Type B pancreatic cell (in vitro differentiated cells): ENCODE results near the gene SPAG16. TPM values are rescaled to one million over a fixed set of nuclear protein-coding genes. Genes with fewer than 3 reads are reported as not detected.

Source experiments
- DNase-seq: peaks from one replicate; pipeline ENCODE4 v3.0.0; 2021; ENCODE audit warnings: mixed read lengths; ENCODE audit not compliant: unreplicated experiment; ENCODE audit errors: extremely low spot score
- H3K27ac Mint-ChIP-seq: 2 replicates; pipeline ENCODE4 v1.8.0; 2021; ENCODE audit warnings: mild to moderate bottlenecking, mixed read lengths
- H3K27me3 Mint-ChIP-seq: 2 replicates; pipeline ENCODE4 v1.8.0; 2021; ENCODE audit warnings: mixed read lengths
- H3K36me3 Mint-ChIP-seq: 2 replicates; pipeline ENCODE4 v1.8.0; 2021; ENCODE audit warnings: mixed read lengths
- H3K4me1 Mint-ChIP-seq: one replicate; pipeline ENCODE4 v1.8.0; 2021; ENCODE audit warnings: mixed read lengths; ENCODE audit not compliant: unreplicated experiment
- H3K4me3 Mint-ChIP-seq: 2 replicates; pipeline ENCODE4 v1.8.0; 2021; ENCODE audit warnings: mild to moderate bottlenecking, mixed read lengths
- H3K9me3 Mint-ChIP-seq: 2 replicates; pipeline ENCODE4 v1.8.0; 2021; ENCODE audit warnings: mixed read lengths
- CTCF ChIP-seq: fragments of 200-600 bp; sonication (generic); conservative IDR thresholded peaks from 2 replicates; pipeline ENCODE4 v1.5.0; 2021; ENCODE audit warnings: antibody characterized with exemption, mild to moderate bottlenecking
- total RNA-seq: library from RNA; stranded (reverse); gene quantifications from 2 replicates; pipeline ENCODE4 v1.2.1, GENCODE V29; 2021; ENCODE audit warnings: low replicate concordance

Gene SPAG16
- total RNA-seq, 1 donor from 2014 or later = 54.8 TPM

DNA sequence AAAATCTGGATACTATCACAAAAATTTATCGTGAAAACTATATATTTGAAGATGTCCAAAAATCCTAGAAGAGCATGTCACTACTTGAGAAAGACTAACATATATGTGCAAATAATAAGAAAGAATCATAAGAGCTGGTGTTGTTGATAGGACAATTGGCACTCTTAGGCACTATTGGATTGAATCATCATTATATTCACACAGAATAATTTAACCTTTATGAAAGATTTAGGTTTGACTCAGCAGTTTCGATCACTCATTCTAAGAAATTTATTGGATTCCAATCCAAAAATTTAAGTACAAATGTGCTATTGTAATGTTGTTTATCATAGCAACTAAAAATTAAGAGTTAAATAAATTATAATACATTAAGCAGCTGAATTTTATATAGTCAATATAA lies 503.6 kb downstream of the SPAG16 start:
- Mint-ChIP-seq H3K4me3 (no peak overlapping the region), H3K36me3 (no peaks in the 10 kb centered on the region), H3K27ac (no peak overlapping the region), H3K4me1 (no peaks in the 10 kb centered on the region), H3K9me3 (no peaks in the 10 kb centered on the region), H3K27me3 (no peaks in the 10 kb centered on the region)
- no peak for TF ChIP-seq CTCF
- DNase-seq = no peak

DNA sequence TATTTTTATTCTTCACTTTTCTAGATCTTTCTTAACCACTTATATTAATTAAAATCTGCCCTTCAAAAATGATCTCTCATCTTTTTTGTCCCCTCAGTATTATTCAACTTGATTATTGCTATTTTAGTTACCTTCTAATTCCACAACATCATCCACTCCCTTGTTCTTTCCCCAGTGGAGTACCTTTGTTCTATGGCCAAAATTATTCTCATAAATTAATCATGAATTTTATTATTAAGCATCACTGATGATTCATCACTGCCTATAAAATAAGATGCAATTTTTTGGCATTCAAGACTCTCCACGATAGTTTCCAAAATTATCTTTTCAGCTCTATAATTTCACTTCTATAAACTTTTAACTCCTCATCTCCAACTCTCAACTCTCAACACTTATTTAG lies 505.7 kb downstream of the SPAG16 start:
- H3K9me3 Mint-ChIP-seq = no peaks in the 10 kb centered on the region
- H3K4me1 Mint-ChIP-seq = no peaks in the 10 kb centered on the region
- H3K27me3 Mint-ChIP-seq = no peaks in the 10 kb centered on the region
- no peak for TF ChIP-seq CTCF
- H3K4me3 Mint-ChIP-seq = no peak overlapping the region
- no peaks in the 10 kb centered on the region for H3K36me3 Mint-ChIP-seq
- H3K27ac Mint-ChIP-seq = no peak overlapping the region
- no peak for DNase-seq

DNA sequence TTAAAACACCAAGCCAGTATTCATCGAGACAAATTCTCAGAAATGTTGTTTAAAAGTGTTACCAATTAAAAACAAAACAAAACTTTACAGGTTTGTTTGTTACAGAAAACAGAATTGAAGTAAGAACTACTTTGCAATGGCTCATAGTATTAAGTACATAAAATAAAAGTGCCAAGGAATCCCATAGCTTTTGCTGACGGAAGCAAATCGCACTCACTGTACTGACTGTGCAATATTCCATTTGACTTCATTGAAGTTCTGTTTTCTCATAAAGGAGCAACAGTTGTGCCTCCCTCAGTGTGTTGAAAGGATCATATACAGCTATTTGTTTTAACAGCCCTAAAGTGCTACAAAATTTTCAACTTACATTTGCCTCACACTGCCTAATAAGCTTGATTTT lies 507.8 kb downstream of the SPAG16 start:
- no peak for DNase-seq
- H3K27me3 Mint-ChIP-seq = no peaks in the 10 kb centered on the region
- no peak overlapping the region for H3K27ac Mint-ChIP-seq
- TF ChIP-seq CTCF = no peak
- H3K9me3 Mint-ChIP-seq = no peaks in the 10 kb centered on the region
- no peaks in the 10 kb centered on the region for H3K4me1 Mint-ChIP-seq
- no peak overlapping the region for H3K4me3 Mint-ChIP-seq
- no peaks in the 10 kb centered on the region for H3K36me3 Mint-ChIP-seq

DNA sequence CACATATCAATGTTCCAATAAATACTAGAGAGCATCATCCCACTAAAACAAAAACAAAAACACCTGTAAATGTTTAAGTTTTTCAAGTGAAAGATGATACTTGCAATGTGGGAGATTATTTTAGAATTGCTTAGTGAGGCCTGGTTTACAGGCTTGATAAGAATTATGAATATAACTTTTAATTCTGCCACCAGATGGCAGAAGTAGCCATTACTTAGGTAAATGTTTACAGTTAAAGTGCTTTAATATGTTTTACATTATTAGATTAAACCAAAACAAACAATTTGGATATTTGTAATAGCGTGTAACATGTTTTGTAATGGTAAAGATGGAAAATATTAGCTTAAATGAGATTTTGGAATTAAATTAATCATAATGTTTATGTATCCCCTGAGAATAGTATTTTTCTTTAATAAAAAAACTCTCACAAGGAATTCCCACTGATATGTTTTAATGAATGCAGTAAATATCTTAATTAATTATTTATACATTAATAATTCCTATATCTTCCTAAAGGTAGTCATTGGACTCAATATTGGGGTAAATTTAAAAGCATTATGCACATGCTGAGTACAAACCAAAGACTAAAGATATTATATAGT lies 522.0 kb downstream of the SPAG16 start:
- DNase-seq = no peak
- Mint-ChIP-seq H3K27ac (no peak overlapping the region), H3K9me3 (no peaks in the 10 kb centered on the region), H3K36me3 (no peaks in the 10 kb centered on the region), H3K4me3 (no peak overlapping the region), H3K4me1 (no peaks in the 10 kb centered on the region), H3K27me3 (no peaks in the 10 kb centered on the region)
- peak; percentile 77 for TF ChIP-seq CTCF

- no peaks in the 10 kb centered on the region for H3K27me3 Mint-ChIP-seq
- H3K4me1 Mint-ChIP-seq = peaks cover 6% of the 10 kb centered on the region
- H3K9me3 Mint-ChIP-seq = no peaks in the 10 kb centered on the region
- no peak overlapping the region for H3K27ac Mint-ChIP-seq
- H3K4me3 Mint-ChIP-seq = no peak overlapping the region
- TF ChIP-seq CTCF = no peak
- DNase-seq = no peak
- no peaks in the 10 kb centered on the region for H3K36me3 Mint-ChIP-seq
Measured at GRCh38 chr2:213816583-213816982, 532.3 kb downstream of the SPAG16 start.

DNA sequence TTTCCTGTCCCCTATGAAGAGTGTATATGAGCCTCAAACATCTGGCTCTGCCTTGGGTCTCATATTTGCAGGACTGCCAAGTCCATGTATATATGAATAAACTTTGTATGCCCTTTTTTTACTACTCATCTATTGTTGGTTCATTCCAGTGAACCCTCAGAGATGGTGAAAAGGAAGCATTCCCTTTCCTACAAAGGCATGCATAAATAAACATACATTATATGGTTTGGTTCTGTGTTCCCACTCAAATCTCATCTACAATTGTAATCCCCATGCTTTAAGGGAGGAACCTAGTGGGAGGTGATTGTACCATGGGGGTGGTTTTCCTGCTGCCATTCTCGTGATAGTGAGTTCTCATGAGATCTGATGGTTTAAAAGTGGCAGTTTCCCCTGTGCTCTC lies 534.2 kb downstream of the SPAG16 start:
- Mint-ChIP-seq H3K36me3 (no peaks in the 10 kb centered on the region), H3K27ac (no peak overlapping the region), H3K4me1 (no peaks in the 10 kb centered on the region), H3K27me3 (no peaks in the 10 kb centered on the region), H3K9me3 (no peaks in the 10 kb centered on the region), H3K4me3 (no peak overlapping the region)
- no peak for TF ChIP-seq CTCF
- no peak for DNase-seq
